NCI-H1417 treated with DMSO at 0.1 percent for 48 hours (cell line): ENCODE measurements around the gene CCDC38.
"Not testable (repeated sequence)": the region's sequence is repeated elsewhere in the genome, so short reads cannot be mapped to it uniquely, and the experiment has no call there.

ENCODE experiments used
- DNase-seq: peaks from one replicate; lab custom pipeline; 2025; lab: John Stamatoyannopoulos, UW

Gene CCDC38

DNA sequence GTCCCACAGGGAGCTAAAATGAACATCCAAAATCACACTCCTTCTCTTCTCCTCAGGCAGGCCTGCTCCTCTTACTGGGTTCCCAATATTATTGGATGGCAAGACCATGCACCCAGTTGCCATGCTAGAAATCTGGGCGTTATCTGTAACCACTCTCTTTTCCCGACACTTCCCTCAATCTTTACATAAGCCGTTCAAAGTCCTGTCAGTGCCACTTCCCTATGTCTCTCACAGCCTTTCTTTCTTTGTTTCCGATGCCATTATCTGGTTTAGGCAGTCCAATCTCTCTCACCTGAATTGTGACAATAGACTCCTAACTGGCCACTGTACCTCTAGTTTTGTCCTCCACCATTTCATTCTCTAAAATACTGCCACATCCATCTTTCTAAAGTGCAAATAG is 59.5 kb downstream of the CCDC38 start:
- DNase-seq = no peak

DNA sequence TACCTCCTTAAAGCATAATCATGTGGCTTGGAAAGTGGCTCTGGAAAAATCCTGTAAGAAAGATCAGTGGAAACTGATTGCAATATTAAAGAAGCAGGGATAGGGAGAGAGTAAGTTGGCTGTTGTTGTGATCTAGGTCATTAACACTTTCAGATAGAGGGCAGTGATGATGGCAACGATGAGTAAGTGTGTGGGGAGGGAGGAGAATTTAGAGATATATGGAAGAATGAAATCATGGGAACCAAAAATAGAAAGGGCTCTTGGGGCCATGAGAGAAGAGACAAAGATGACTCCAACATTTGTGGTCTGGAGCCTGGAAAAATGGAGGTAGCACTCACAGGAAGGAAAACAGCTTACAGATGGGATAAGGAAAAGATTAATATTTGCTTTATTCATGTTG is 60.3 kb downstream of the CCDC38 start:
- no peak for DNase-seq

DNA sequence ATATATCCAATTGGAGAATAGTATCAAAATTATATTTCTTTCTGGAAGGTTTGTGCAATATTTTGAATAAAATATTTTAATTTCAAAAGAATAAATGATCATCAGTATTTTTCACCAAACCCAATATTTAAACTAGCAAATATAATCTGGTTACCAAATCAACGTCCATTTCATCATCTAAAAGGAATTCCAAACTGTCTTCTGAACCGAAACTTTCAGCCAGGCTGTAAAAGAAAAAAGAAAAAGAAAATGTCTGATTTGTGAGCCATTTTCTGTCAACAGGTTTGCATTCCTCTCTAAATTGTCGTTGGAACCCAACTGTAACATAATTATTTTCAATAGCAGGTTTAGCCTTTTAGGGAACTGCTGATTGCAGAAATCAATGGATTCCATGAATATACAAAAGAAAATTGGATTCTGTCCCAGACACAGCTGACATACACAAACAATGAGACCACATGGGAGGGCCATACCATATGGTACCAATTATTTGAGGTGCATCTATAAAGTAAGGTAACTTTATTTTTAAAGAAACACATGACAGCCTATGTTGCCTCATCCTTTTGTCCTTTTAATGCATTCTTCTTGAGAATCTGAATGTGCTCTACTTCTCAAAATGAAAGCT is 61.0 kb downstream of the CCDC38 start:
- no peak for DNase-seq

DNA sequence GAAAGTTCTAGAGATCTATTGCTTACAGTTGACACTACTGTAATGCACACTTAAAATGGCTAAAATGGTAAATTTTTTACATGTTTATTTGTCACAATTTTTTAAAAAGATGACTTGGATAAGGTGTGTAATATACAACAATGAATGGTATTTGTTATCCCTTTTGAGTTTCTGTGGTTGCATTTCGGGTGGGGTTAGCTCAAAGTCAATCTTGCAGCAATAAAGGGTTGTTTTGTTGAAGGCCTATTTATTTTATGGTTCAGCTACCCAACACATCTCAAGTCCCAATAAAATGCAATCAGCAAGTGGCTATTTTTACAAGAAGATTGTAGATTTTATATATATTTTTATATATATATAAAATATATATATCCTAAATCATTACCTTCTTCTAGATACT is 61.5 kb downstream of the CCDC38 start:
- no peak for DNase-seq

DNA sequence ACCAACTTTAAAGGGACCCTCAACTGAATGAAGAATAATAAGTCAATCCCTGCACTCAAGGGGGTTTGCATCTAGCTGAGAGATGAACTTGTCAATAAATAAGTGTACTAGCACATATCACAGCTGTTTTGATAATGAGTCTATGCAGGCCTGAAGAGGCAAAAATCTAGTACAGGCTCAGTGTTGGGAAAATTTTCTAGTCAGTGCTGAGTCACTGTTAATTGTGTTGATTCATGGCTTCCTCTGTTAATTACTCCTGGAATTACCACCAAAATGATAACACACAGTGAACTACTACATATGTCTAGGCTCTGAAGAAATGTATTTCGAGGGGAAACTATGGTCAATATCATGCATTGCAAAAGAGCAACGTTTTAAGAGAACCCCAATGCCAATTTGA is 64.8 kb downstream of the CCDC38 start:
- no peak for DNase-seq

DNA sequence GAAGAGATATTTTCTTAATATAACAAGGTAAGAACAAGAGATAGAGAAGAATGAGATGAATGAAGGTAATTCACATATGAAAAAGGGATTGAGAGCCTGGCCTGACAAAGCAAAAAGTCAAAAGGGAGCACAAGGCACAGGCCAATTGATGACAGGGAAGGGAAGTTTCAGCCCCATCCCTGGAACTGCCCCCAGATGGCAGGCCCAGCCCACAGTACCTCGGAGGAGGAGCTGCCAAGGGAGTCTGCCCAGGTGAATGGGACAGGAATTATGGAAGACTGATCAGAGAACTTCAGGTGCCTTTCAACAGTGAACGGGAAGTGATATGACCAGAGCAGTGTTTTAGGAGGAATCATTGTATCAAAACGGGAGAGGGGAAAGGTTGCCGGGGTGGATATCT is 68.0 kb downstream of the CCDC38 start:
- DNase-seq = no peak

DNA sequence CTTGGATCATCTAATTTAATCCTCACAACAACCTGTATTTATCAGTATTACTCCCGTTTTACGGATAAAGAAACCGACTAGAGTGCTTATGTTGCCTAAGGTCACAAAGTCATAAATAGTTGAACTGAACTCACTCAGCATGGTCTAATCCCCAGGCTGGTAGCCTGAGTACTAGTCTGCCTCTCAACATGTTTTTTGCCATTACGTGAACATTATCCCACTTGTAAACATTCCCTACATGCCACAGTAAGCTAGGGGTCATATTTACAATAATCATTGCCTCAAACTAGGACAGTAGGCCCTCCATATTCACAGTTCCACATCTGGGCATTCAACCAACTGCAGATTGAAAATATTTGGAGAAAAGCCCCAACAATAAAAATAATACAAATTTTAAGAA is 71.5 kb downstream of the CCDC38 start:
- DNase-seq = no peak

DNA sequence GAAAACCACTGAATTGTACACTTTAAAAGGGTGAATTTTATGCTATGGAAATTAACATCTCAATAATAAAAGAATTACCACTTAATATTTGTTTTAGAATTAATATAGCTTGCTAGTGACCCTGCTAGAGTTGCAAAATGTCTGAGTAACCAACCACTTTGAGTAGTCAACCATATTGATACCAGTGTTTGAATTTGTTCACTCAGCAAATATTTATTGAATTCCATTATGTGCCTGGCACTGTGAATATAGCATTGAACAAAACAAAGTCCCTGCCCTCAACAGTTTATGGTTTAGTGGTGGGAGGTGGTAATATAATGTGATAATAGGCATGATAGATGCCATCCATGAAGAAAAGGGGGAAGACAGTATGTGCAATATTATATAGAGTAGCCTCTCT is 79.1 kb downstream of the CCDC38 start:
- no peak for DNase-seq

DNA sequence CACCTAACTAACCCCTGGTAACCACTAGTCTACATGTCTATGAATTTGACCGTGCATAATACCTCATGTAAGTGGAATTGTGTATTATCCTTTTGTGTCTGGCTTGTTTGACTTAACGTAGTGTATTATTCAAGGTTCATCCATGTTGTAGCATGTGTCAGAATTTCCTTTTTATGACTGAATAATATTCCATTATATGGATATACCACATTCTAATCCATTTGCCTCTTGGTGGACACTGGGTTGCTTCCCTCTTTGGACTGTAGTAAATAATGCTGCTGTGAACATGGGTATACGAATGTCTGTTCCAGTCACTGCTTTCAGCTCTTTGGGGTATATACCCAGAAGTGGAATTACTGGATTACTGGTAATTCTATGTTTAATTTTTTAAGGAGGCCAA is 80.4 kb downstream of the CCDC38 start:
- DNase-seq = no peak

DNA sequence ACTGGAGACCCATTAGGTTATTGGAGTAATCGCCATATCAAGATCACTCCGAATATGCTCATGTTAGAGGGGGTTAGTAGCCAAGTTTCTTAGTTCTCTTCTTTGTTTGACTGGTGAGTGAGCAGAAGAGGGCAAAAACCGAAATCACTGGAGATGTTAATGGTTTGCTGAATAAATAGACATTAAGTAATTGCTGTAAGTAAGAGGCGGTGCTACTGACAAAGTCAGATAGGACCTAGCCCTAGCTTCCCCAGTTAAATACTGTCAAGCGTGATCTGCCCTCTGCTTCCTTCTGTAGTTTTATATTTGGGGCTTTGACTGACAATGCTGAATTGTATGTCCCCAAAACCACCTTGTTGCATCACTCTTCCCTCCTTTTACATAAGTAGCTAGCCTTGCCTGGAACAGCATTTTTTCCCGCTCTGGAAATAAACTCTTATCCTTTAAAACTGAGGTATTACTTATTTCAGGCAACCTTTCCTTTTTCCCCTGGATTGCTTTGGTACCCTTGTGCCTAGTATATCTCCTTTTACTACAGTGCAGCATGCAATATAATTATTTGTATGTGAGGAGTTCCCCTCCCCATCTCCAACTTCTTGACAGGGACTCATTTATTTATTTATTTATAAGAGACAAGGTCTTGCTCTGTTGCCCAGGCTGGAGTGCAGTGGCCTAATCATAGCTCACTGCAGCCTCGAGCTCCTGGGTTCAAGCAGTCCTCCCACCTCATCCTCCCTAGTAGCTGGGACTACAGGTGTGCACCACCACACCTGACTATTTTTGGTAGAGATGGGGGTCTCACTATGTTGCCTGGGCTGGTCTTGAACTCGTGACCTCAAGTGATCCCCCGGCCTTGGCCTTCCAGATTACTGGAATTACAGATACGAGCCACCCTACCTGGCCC is 82.2 kb downstream of the CCDC38 start:
- DNase-seq = no peak

DNA sequence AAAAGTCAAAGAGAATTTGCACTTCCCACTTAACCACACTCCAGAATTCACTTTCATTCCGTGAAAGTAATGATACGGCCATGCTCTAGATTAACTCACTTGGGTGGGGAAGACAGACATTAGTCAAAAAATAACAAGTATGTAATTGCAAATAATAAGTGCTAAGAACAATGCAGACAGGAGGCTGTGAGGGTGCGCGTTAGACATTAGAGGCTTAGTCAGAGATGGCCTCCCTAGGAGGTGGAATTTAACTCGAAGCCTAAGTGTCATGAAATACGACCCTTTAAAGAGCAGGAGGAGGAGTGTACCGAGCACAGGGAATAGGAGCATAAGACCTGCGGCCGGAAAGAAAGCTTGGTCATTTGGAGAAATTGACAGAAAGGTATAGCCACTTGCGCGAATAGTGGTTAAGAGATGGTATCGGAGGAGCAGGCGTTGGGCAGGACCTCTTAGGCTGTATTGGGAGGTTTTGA is 83.0 kb downstream of the CCDC38 start:
- no peak for DNase-seq

DNA sequence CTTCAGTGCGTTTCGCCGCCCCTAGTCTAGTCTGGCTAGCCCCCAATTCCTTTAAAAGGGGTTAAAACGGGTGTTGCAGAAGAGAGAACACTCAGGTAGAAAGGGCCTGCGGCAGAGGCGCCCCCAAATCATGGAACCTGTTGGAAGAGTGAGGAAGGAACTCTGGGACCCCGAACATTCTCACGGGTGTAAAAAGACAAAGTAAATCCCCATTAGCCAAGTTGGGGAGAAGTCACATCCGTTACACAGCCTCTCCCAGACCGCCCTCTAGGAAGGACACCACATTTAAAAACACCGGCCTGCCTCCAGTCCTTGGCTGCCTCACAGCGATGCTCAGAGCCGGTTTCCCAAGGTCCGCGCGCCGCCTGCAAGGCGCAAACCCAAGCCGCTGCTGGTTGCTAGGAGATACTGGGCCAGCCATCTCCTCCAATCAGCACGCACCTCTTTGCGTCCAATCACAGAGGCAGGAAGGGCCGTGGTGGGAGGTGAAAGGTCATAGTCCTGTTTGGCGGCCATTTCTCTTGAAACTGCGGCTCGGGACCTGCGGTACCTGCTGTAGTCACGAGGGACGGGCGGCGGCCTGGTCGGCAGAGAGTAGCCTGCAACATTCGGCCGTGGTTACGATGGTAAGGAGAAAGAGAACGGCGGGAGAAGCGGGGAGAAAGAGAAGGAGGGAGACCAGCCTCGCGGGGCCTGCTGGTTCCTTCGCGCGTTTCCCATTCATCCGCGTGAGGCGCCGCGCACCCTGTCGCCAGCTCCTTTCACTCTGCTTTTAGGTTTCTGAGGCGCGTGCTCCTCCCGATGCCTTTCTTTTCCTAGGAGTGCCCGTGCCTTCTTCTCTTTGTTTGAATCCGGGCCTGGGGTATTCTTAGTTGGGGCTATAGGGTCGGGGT is 83.7 kb downstream of the CCDC38 start, which contains the start of gene SNRPF:
TSS of gene SNRPF (plus strand) at position 502 of the 893 bp plus-strand sequence. CDS start at position 624, 122 bp downstream.
- DNase-seq = peak; percentile 94

DNA sequence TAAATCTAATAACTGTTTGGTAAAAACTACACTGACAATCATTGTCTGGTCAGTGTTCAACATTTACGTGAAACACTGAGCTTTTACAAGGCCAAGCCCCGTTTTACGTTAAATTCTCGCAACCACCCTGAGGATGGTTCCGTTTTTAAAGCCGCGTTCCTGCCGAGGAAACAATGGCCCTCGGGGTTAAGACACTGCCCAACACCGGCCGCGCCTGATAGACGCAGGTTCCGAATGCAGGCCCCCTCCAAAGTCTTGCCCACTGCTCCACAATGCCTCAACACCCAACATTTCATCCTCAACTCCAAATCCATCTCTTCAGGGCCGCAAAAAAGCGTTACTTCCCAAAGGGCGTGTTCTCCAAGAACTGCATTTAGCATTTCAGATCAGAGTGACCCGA is 84.6 kb downstream of the CCDC38 start:
- DNase-seq = no peak

DNA sequence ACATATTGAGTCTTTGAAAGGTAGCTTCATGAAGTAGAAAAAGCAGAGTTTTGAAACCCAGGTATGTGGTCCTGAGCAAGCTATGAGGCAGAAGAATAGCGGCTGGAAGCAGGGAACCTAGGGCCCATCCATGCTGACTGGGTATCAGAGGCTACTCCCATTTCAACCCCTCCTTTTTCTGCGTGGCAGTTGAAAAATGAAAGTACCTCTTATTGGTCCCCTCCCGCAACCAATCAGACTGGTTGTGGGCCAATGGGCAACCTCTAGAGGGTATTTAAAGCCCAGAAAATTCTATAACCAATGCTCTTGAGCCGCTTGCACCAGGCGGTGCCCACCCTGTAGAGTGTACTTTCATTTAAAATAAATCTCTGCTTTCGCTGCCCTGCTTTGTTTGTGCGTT is 85.3 kb downstream of the CCDC38 start:
- DNase-seq = no peak

DNA sequence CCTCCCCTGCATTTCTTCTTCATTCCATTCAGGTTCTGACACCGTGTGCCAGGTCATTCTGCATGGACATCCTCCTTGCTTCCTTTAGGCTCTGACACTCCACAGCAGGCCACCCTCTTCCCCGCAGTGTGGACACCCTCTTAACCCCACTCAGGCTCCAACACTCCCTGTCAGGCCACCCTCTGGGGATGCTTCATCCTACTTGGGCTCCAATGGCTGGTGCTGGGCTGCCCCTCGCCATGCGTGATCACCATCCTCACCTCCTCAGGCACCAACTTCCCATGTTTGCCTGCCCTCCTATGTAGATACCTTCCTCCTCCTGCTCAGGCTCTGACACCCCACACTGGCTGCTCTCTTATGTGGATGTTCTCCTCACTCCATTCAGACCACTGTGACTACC is 90.3 kb downstream of the CCDC38 start:
- DNase-seq = no peak

DNA sequence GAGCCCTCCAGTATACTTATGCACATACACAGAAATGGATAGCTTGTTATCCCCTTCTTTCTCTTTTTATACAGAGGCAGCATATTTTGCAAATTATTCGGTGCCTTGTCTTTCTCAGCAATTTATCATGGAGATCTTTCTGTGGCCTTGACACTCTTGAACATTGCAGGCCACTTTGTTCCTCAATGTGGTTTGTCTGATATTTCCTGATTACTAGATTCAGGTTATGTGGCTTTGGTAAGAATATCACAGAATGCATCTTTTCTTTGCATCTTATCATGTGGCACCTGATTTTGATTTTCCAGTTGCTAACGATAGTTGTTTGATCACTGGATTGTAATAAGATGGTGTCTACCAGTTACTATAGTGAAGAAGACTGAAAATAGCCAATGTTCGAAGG is 90.8 kb downstream of the CCDC38 start:
- no peak for DNase-seq

DNA sequence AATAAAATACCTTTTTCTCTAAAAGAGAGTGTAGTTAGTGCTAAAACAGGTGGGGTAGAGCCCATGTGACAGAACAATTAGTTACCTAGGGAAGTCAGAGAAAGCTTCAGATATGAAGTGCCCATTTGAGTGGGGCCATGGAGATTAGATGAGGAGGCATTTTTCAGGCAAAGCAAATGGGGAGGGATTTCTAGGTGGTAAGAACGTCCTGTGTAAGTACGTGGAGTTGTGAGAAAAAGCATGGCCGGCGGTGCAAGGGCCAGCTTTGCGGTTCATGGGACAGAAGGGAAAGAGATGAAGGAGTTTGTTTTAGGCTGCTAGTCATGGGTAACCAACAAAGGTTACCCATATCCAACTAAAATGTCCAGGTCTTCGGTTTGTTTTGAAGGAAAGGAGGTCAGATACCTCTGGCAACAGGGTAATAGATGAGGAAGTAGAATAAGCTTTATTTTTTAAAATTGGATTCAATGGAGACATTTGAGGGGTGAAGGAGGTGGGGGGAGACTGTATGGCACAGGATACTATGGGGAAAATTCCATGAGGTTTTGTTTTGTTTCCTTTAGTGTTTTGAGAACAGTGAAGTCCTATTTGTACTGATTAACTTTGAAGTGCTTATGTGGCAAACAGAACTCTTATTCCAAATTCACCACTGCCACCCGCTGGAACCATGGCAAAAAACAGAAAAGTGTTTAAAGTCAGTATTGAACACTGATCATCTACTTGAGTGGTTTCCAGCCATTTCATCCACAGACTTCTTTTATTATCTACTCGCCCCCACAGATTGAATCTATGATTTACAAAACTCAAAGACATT is 93.6 kb downstream of the CCDC38 start:
- DNase-seq = no peak

DNA sequence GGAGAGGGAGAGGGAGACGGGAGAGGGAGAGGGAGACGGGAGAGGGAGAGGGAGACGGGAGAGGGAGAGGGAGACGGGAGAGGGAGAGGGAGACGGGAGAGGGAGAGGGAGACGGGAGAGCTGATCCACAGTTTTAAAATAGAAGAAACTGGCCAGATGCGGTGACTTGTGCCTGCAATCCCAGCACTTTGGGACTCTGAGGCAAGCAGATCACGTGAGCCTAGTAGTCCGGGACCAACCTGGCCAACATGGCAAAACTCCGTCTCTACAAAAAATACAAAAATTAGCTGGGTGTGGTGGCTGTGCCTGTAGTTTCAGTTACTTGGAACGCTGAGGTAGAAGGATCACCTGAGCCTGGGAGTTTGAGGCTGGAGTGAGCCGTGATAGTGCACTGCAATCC is 100.0 kb downstream of the CCDC38 start:
- not testable (repeated sequence) for DNase-seq

DNA sequence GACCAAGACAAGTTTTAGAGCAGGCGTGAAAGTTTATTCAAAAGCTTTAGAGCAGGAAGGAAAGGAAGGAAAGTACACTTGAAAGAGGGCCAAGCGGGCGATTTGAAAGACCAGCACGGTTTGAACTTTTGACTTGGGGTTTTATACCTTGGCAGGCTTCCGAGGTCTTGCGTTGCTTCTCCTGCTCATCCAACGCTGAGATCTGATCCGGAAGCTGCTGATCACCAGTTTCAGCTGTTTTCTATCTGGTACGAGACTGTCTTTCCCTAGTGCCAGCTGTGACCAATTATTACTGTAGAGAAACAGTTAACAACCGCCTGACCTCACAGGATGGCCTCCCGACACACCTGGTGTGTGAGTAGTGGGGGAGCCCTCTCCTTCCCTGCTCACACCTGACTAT is 104.3 kb downstream of the CCDC38 start:
- DNase-seq = no peak

DNA sequence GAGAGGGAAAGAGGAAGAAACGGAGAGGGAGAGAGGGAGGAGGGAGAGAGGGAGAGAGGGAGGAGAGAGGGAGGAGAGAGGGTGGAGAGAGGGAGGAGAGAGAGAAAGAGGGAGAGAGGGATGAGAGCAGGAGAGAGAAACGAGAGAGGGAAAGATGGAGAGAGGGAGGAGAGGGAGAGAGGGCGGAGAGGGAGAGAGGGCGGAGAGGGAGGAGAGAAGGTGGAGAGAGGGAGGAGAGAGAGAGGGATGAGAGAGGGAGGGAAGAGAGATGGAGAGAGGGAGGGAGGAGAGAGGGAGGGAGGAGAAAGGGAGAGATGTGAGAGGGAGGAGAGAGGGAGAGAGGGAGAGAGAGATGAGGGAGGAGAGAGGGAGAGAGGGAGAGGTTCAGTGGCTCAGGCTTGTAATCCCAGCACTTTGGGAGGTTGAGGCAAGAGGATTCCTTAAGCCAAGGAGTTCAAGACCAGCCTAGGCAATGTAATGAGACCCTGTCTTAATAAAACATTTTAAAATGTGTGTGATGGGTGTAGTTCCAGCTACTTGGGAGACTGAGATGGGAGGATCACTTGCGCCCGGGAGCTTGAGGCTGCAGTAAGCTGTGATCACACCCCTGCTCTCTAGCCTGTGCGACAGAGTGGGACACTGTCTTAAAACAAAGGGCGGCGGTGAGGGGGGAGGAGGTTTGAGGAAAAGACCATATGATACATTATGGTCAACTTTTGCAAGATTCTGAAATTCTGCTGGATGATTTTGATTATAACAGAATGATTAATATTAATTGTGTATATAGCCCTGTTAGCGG is 105.0 kb downstream of the CCDC38 start:
- no peak for DNase-seq
